Measurements from ENCODE around the gene LANCL2.

LANCL2 gene

GRCh38 chr7:55449992-55450535 is 84.9 kb downstream of the LANCL2 start:
- Histone ChIP-seq H3K27me3 (ENCODE audit: low read length) (no peaks in the 10 kb centered on the region), H3K9me3 (ENCODE audit: insufficient read depth, low read length) (no peaks in the 10 kb centered on the region), H3K9me2 (replicated peaks; ENCODE audit: insufficient read depth, low read length) (no peaks in the 10 kb centered on the region), H3K36me3 (ENCODE audit: low read length) (no peaks in the 10 kb centered on the region), H3K27ac (ENCODE audit: low read depth, low read length) (no peak overlapping the region), H3K4me2 (ENCODE audit: low read depth, low read length, poor library complexity, severe bottlenecking) (no peak overlapping the region), H4K20me1 (ENCODE audit: low read depth, low read length) (no peaks in the 10 kb centered on the region), H3K9ac (ENCODE audit: low read length) (no peak overlapping the region), H3K79me2 (ENCODE audit: insufficient read depth, low read length) (no peaks in the 10 kb centered on the region), H2AFZ (ENCODE audit: low read depth, low read length, severe bottlenecking) (no peak overlapping the region), H3F3A (ENCODE audit: insufficient read depth) (no peaks in the 10 kb centered on the region), H3K4me3 (ENCODE audit: insufficient read depth, low read length, poor library complexity, severe bottlenecking) (no peak overlapping the region)
- TF ChIP-seq CTCF (IDR thresholded peaks at IDR 0.05; ENCODE audit: insufficient read depth, low read length, poor library complexity, severe bottlenecking) (no peak), EZH2phosphoT487 (conservative IDR thresholded peaks at IDR 0.05; ENCODE audit: low read length) (no peak)

GRCh38 chr7:55452971-55453370 is 87.8 kb downstream of the LANCL2 start:
- Histone ChIP-seq H2AFZ (ENCODE audit: low read depth, low read length, severe bottlenecking) (no peak overlapping the region), H3K4me3 (ENCODE audit: insufficient read depth, low read length, poor library complexity, severe bottlenecking) (no peak overlapping the region), H3K27ac (ENCODE audit: low read depth, low read length) (no peak overlapping the region), H4K20me1 (ENCODE audit: low read depth, low read length) (no peaks in the 10 kb centered on the region), H3K9me2 (replicated peaks; ENCODE audit: insufficient read depth, low read length) (no peaks in the 10 kb centered on the region), H3K79me2 (ENCODE audit: insufficient read depth, low read length) (no peaks in the 10 kb centered on the region), H3K9ac (ENCODE audit: low read length) (no peak overlapping the region), H3K27me3 (ENCODE audit: low read length) (no peaks in the 10 kb centered on the region), H3F3A (ENCODE audit: insufficient read depth) (no peaks in the 10 kb centered on the region), H3K9me3 (ENCODE audit: insufficient read depth, low read length) (no peaks in the 10 kb centered on the region), H3K4me2 (ENCODE audit: low read depth, low read length, poor library complexity, severe bottlenecking) (no peak overlapping the region), H3K36me3 (ENCODE audit: low read length) (no peaks in the 10 kb centered on the region)
- no peak for TF ChIP-seq EZH2phosphoT487 (conservative IDR thresholded peaks at IDR 0.05; ENCODE audit: low read length)
- TF ChIP-seq CTCF (IDR thresholded peaks at IDR 0.05; ENCODE audit: insufficient read depth, low read length, poor library complexity, severe bottlenecking), result no peak

GRCh38 chr7:55457801-55458200 is 92.7 kb downstream of the LANCL2 start:
- Histone ChIP-seq H3K4me2 (ENCODE audit: low read depth, low read length, poor library complexity, severe bottlenecking) (no peak overlapping the region), H3K9me2 (replicated peaks; ENCODE audit: insufficient read depth, low read length) (no peaks in the 10 kb centered on the region)
- TF ChIP-seq CTCF (IDR thresholded peaks at IDR 0.05; ENCODE audit: insufficient read depth, low read length, poor library complexity, severe bottlenecking) (no peak), EZH2phosphoT487 (conservative IDR thresholded peaks at IDR 0.05; ENCODE audit: low read length) (no peak)

More at GRCh38 chr7:55457801-55458200, 92.7 kb downstream of the LANCL2 start:
- no peaks in the 10 kb centered on the region for H3K79me2 ChIP-seq (ENCODE audit: insufficient read depth, low read length)
- no peaks in the 10 kb centered on the region for H3K9me3 ChIP-seq (ENCODE audit: insufficient read depth, low read length)
- no peaks in the 10 kb centered on the region for H3F3A ChIP-seq (ENCODE audit: insufficient read depth)
- no peak overlapping the region for H2AFZ ChIP-seq (ENCODE audit: low read depth, low read length, severe bottlenecking)
- H3K4me3 ChIP-seq (ENCODE audit: insufficient read depth, low read length, poor library complexity, severe bottlenecking), result no peak overlapping the region
- H3K27ac ChIP-seq (ENCODE audit: low read depth, low read length), result no peak overlapping the region
- peaks cover 9% of the 10 kb centered on the region for H3K36me3 ChIP-seq (ENCODE audit: low read length)
- H3K9ac ChIP-seq (ENCODE audit: low read length), result no peak overlapping the region
- H3K27me3 ChIP-seq (ENCODE audit: low read length), result no peaks in the 10 kb centered on the region
- no peaks in the 10 kb centered on the region for H4K20me1 ChIP-seq (ENCODE audit: low read depth, low read length)

Measured in SU-DHL-6 (cell line).